Fibroblast of skin of scalp (primary cell): ENCODE data around the gene MOB3A.
A peak's percentile ranks its signal among the peaks of the same experiment; 100 is the strongest.
"Not testable (repeated sequence)": the region's sequence is repeated elsewhere in the genome, so short reads cannot be mapped to it uniquely, and the experiment has no call there.

Experiments used
- DNase-seq: peaks from one replicate; pipeline ENCODE4 v3.0.0-alpha.2; 2013

The MOB3A gene

GRCh38 chr19:2045501-2046045, 50.6 kb downstream of the MOB3A start:
- no peak for DNase-seq

- DNase-seq, result no peak
These were observed 51.2 kb downstream of the MOB3A start for GRCh38 chr19:2044709-2045500.

GRCh38 chr19:2043961-2044708, 52.0 kb downstream of the MOB3A start:
- DNase-seq, result no peak

GRCh38 chr19:2043251-2043641, 52.9 kb downstream of the MOB3A start:
- no peak for DNase-seq

GRCh38 chr19:2042485-2043250, 53.5 kb downstream of the MOB3A start:
- DNase-seq, result no peak

- DNase-seq, result peak; percentile 84
These were observed 54.2 kb downstream of the MOB3A start for GRCh38 chr19:2041683-2042484.

- DNase-seq, result no peak
These were observed 54.8 kb downstream of the MOB3A start for GRCh38 chr19:2041433-2041682.

GRCh38 chr19:2040647-2041432, 55.3 kb downstream of the MOB3A start:
- no peak for DNase-seq

GRCh38 chr19:2039959-2040646, 56.0 kb downstream of the MOB3A start:
- no peak for DNase-seq

- no peak for DNase-seq
These were observed 56.8 kb downstream of the MOB3A start for GRCh38 chr19:2039089-2039958.

GRCh38 chr19:2038284-2039088, 57.6 kb downstream of the MOB3A start:
- DNase-seq, result no peak

- DNase-seq, result no peak
These were observed 58.4 kb downstream of the MOB3A start for GRCh38 chr19:2037651-2038255.

- DNase-seq, result no peak
These were observed 59.7 kb downstream of the MOB3A start for GRCh38 chr19:2036424-2036823.

GRCh38 chr19:2035590-2035991, 60.5 kb downstream of the MOB3A start:
- DNase-seq, result no peak

GRCh38 chr19:2034729-2035589, 61.2 kb downstream of the MOB3A start:
- no peak for DNase-seq

GRCh38 chr19:2034253-2034652, 61.9 kb downstream of the MOB3A start:
- DNase-seq, result not testable (repeated sequence)

- no peak for DNase-seq
These were observed 62.3 kb downstream of the MOB3A start for GRCh38 chr19:2033825-2034159.
